ENCODE measurements around the gene KRT6A.
A peak's percentile ranks its signal among the peaks of the same experiment; 100 is the strongest.

Gene KRT6A

DNA sequence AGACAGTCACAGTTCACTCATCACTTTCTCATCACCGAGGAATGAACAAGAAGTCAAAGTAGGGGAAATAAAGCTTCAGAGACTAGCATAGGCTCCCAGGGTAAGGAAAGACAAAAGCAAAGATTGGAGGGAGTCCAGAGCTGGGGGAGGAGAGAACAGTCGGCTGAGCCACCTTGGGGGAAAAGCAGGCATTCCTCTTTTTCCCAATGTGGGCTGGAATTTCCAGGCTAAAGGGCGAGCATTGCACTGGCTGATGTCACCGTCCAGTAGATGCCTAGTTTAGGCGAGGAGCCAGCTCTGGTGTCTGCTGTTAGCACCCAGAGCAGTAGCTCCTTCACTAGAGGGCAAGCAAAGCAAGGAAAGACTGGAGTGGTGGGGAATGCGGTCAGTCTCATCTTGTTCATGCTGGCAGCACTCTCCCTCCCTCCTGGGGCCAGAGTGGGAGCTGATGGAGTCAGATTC lies 50.4 kb downstream of the KRT6A start:
- in situ Hi-C loops (cut with HindIII; ENCODE audit: low sequenced_read_pairs): no loop called here
- no peak overlapping the region for H3K4me3 ChIP-seq (ENCODE audit: low read depth, low read length)
- TF ChIP-seq, protein P1, sequence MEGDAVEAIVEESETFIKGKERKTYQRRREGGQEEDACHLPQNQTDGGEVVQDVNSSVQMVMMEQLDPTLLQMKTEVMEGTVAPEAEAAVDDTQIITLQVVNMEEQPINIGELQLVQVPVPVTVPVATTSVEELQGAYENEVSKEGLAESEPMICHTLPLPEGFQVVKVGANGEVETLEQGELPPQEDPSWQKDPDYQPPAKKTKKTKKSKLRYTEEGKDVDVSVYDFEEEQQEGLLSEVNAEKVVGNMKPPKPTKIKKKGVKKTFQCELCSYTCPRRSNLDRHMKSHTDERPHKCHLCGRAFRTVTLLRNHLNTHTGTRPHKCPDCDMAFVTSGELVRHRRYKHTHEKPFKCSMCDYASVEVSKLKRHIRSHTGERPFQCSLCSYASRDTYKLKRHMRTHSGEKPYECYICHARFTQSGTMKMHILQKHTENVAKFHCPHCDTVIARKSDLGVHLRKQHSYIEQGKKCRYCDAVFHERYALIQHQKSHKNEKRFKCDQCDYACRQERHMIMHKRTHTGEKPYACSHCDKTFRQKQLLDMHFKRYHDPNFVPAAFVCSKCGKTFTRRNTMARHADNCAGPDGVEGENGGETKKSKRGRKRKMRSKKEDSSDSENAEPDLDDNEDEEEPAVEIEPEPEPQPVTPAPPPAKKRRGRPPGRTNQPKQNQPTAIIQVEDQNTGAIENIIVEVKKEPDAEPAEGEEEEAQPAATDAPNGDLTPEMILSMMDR (IDR thresholded peaks at IDR 0.05; ENCODE audit: low read depth, low read length, missing control alignments): peak; percentile 22
- peak; percentile 65 for DNase-seq (ENCODE audit: low read depth)

DNA sequence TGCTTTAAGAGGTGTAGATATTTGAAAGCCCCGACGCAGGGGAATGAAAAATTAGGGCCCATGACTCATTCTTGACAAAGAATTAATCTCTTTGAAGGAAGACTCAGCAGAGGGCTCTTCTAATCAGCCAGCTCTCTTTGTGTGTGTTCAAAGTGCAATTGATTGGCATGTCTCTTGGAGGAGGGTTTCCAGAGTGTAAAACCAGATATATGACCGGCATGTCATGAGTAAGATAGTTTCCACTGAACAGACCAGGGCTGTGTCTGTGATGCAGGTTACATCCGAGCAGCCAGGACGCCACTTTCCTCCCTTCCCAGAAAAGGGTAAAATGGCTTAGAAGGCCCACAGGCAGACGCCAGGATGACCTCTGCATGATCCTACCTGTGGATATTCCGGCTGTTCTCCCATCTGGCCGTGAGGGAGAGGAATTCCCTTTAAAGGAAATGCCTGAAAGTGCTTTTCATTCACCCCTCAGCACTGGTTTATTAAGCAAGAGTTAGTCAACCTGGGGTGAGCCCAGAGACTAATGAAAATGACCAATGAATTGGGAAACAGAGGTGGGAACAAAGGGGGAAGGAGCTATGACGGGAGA lies 51.6 kb downstream of the KRT6A start:
- no peak for DNase-seq (ENCODE audit: low read depth)
- in situ Hi-C loops (cut with HindIII; ENCODE audit: low sequenced_read_pairs): no loop called here
- no peak overlapping the region for H3K4me3 ChIP-seq (ENCODE audit: low read depth, low read length)
- TF ChIP-seq, protein P1 (IDR thresholded peaks at IDR 0.05; ENCODE audit: low read depth, low read length, missing control alignments): no peak

DNA sequence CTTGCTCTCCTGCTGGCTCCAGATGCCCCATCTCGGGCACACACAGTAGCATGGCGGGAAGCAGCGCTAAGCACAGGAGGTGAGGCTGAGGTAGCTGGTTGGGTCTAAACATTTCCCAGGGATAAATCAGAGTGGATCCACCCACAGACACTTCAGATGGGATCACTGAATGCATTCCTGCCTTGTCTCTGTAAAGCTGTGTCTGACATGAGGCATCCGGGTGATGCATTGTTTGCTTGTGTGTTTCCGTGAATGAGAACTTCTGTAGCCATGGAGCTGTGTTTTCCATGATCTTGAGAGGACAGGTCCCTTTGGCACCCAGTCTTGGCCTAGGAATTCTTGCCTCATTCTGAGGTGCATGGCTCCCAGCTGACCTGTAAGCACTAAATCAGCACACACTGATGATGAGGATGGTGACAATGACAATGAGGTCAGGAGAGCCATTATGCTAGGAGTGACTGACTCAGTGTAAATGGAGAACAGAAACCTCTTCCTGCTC lies 52.2 kb downstream of the KRT6A start:
- in situ Hi-C loops (cut with HindIII; ENCODE audit: low sequenced_read_pairs): no loop called here
- no peak overlapping the region for H3K4me3 ChIP-seq (ENCODE audit: low read depth, low read length)
- TF ChIP-seq, protein P1 (IDR thresholded peaks at IDR 0.05; ENCODE audit: low read depth, low read length, missing control alignments): no peak
- DNase-seq (ENCODE audit: low read depth): no peak

DNA sequence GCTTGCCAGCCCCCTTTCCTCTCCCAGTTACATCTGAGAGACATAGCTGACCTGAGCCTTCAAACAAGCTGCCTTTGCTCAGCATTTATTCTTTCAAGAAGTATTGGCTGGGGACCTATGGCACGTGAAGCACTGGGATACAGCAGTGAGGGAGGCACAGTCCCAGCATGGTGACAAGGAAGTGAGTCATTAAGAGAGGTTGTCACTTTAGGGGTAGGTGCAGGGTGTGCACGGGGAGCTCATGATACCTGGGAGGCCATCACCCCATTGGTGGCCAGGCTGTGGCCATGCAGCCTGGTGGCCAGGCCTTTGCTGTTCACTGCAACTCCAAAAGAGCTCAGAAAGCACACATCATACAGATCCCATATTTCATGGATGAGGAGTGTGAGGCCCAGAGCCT lies 53.2 kb downstream of the KRT6A start:
- TF ChIP-seq, protein P1 (IDR thresholded peaks at IDR 0.05; ENCODE audit: low read depth, low read length, missing control alignments): no peak
- no peak overlapping the region for H3K4me3 ChIP-seq (ENCODE audit: low read depth, low read length)
- DNase-seq (ENCODE audit: low read depth): no peak
- in situ Hi-C loops (cut with HindIII; ENCODE audit: low sequenced_read_pairs): no loop called here

DNA sequence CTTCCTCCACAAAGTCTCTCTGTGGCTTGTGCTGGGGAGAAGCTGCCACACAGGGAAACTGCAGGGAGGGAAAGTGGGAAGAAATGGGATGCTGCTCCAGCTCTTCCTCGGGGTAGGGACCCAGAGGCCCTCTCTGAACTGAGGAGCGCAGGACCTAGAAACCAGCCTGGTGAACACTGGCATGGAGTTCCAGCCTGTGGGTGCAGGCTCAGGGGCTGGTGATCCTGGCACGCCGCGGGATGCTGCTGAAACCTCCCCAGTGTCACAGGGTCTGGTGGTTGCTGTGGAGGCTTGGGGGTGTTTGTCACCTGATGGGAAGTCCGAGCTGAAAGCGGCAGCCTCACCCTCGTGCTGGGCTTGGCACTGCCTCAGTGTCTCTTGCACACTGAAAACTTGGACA lies 53.6 kb downstream of the KRT6A start:
- no peak overlapping the region for H3K4me3 ChIP-seq (ENCODE audit: low read depth, low read length)
- in situ Hi-C loops (cut with HindIII; ENCODE audit: low sequenced_read_pairs): no loop called here
- TF ChIP-seq, protein P1 (IDR thresholded peaks at IDR 0.05; ENCODE audit: low read depth, low read length, missing control alignments): no peak
- DNase-seq (ENCODE audit: low read depth): no peak

DNA sequence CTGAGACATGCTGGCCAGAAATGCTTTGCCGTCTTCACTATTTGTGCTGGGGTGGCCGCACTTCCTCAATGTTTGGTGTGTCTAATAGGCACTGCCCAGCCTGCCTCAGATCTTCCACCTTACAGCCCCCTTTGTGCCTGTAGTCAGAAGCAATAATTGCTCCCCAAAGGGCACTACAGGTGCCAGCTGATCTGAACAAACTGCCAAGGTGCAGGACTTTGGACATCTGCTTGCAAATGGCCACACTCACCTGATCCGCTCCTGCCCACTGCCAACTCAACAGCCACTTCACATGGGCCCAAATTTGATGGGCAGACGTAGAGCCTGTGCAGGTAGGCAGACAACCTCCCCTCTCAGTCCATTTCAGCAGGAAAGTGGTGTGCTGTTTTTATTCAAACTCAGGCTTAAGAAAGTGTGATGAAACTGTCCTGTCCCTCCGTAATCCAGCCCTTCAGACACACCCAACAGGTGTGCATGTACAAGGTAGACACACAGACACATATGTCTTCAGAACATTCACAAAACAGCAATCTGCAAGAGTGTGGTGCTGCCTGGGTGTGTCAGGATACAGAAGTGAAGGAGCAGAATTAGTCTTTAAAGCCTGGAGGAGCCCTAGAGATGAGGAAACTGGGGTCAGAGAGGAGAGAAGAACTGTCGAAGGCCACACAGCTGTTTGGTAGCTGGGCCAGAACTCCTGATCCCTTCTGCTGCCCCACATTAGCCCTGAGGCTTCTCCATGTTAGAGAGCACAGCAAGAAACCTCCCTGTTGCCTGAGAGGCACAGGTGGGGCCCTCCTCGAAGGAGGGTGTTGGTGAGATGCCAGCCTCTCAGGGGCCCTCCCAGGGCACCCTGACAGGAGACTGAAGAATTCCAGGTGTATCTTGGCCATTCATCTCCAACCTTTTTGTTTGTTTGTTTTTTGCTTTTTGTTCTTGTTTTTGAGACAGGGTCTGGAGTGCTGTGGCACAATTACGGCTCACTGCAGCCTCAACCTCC lies 54.5 kb downstream of the KRT6A start:
- DNase-seq (ENCODE audit: low read depth): no peak
- no peak overlapping the region for H3K4me3 ChIP-seq (ENCODE audit: low read depth, low read length)
- in situ Hi-C loops (cut with HindIII; ENCODE audit: low sequenced_read_pairs): no loop called here
- TF ChIP-seq, protein P1 (IDR thresholded peaks at IDR 0.05; ENCODE audit: low read depth, low read length, missing control alignments): no peak
